Measurements from ENCODE around the gene TMEM121B.

Gene TMEM121B

DNA sequence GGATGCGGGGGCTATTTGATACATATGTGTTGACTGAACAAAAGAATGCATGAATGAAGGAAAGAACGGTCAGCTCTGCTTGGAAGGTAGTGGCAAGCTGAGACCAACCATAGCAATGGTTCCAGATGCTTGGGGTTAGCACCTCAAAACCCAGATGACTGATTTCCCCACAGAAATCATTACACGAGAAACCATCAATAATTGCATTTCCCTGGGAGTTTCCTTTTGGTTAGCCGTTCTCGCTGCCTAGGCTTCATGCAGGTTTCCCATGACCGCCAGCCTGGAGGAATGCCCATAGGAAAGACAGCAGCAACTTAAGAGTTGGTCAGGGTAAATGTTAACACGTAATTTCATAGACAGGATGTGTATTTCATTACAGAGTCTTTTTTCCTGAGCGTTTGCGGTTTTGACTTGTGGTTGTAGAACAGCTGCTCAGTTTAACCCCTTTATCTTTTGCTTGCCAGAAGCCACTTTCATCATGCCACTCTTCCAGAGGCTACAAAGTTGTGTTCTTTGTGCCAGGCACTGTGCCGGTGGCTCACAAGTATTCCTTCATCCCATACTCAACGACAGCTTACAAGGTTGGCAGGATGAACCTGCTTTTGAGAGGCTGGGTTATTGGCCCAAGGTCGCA is 33.5 kb downstream of the TMEM121B start:
- DNase-seq: peak in 1 of 2 experiments; percentile 26

DNA sequence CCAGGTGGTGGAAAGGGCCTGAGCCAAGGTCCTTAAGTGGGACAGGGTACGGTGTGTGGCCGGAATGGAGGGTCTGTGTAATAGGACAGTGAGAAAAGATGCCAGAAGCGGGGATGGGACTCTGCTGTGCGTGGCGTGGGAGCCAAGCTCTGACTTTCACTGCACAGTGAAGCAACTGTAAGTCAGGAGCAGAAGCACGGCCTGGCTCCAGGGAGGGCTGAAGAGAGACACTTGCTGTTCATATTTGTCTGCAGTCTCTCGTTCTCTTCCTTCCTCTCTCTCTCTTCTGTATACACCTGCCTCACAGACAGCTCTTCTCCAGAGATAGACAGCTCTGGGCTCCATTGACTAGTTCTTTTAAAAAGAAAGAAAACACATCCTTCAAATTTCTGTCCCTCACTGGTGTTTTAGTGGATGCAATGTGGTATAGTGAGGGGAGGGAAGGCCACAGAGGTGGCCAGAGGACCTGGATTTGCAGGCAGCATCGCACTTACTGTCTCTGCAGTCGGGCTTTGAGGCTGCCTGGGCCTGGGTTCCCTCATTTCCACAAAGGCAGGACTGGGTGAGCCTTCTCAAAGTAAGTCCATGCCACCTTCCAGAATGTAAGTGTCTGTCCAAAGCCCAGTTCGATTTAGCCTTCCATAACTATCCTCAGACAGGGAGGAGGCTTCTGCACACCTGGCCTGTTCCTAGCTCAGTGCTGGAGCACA is 34.2 kb downstream of the TMEM121B start:
- no peak for DNase-seq

DNA sequence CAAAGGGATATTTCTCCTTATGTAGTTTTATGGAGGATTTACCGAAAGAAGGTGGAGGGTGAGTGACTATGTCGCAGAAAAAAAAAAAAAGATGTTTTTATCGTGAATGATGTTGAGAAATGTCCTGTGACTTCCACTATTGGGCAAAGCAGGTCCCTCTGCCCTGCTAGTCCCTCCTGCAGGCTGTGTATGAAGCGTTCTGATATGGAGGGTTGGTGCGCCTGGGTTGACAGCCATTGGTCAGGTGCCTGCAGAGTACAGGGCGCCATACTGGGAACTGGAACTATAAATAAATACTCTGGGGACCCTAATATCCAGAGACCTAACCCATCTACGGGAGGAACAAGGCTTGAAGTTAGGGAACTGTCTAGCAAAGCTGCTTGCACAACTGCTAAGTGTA is 34.9 kb downstream of the TMEM121B start:
- no peak for DNase-seq

DNA sequence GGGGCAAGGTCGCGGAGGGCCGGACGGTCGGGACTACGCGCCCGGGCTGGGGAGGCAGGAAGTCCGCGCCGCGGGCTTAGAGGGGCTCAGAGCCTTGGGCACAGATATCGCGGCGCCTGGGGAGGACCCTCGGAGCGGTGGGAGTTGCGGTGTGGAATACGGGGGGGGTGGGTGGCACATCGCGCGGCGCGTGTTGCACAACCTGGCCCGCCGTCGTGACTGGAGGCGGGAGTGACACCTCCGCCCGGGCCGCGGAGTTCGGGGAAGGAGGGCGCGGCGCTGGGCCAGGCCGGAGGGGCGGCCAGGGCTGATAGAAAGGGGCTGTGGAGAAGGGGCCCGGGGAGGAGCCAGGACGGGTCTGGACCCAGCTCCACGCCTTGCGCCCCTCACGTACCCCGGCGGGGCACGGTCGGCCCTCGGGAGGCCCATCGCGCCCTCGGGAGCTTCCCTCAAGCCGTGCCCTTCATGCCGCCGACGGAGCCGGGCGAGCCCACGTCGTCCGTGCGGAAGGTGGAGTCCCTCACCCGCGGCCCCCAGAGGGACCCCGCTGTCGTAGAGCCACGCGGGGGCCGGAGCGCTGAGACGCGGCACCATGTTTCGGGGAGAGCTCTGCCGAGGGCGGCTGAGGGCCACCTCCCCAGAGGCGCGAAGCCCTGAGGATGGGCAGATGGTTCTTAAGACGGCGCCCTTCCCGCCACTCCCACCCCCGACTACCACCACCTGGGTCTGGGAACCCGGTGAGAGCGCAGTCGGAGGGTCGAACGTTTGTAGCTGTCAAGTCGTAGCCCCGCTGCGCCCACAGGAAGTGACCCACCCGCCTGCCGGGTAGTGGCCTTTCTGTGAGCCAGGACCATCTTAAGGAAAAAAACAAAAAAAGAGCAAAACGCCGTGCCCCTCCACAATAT is 35.6 kb downstream of the TMEM121B start:
- peak; percentile 40 to 52 for DNase-seq

DNA sequence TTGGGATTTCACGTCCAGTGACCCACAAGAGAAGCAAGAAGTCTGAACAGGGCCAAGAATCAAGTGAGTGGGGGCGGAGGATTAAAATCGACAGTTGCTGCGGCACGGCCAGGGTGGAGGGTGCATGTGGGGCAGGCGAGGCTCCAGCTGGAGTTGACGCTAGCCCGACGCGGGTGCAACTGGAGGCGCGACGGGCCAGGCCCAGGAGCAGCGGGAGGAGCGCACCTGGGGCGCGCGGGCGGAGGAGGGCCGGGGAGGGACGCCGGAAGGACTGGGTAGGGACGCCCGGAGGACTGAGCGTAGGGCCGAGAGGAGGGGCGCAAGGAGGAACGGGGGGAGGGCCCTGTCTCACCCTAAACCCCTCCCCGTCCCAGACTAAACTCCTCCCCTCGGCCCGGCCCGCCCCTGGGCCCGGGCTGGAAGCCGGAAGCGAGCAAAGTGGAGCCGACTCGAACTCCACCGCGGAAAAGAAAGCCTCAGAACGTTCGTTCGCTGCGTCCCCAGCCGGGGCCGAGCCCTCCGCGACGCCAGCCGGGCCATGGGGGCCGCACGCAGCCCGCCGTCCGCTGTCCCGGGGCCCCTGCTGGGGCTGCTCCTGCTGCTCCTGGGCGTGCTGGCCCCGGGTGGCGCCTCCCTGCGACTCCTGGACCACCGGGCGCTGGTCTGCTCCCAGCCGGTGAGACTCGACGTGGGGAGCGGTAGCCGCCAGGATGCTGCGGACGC is 36.4 kb downstream of the TMEM121B start, which contains the start of gene IL17RA:
TSS of gene IL17RA (plus strand) at position 447 of the 723 bp plus-strand sequence. CDS start at position 539, 92 bp downstream.
- peak; percentile 90 to 92 for DNase-seq

DNA sequence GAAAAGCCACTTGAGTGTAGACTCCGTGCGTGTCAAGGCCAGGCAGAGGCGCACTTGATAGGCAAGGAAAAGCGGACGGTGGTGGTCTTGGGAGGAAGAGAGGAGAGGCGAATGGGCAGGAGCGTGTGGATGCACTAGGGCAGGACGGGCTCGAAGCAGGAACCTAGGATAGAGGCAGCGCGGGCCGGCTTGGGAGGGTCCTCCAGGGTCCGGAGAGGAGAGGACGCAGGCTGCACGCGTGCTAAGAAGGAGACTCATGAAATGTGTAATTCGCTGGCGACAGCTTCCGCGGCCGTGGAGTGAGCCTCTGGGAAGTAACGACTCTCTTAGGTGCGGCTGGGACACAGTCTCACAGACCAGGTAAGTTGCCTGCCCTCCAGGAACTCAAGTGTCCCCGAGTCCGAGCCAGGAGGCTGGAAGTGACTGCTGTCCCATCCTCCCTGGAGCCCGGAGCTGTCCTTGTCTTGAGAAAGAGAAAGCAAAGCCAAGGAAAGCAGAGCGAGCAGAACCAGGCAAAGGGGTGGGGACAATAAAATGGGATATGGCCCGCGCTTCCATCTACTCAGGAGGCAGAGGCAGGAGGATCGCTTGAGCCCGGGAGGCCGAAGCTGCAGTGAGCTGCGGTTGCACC is 37.2 kb downstream of the TMEM121B start:
- no peak for DNase-seq

DNA sequence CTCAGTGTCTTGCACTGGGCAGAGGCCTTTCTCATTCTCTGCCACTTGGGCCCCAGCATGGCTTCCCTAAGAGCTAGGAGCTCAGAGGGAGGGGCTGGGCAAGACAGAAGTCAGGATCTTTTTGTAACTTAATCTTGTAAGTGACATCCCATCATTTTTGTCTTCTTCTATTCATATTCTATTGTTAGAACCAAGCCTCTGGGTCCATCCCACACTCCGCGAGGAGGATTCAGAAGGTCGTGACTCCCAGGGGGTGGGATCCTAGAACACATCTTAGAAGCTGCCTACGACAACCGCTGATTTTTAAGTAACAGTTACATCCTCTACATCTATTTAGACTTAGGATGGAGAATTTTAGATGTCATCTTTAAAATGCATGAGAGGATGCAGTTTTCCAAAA is 37.9 kb downstream of the TMEM121B start:
- no peak for DNase-seq

DNA sequence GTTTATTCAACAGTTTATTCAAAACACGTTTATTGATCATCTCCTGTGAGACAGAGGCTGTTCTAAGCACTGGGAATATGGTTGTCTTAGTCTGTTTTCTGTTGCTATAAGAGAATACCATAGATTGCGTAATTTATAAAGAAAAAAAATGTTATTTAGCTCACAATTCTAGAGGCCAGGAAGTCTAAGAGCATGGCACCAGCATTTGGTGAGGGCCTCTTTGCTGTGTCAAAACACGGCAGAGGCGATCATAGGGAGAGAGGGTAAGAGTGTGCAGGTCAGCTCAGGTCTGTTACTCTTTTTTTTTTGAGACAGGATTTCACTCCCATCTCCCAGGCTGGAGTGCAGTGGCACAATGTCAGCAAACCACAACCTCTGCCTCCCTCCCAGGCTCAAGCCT is 41.6 kb downstream of the TMEM121B start:
- no peak for DNase-seq

DNA sequence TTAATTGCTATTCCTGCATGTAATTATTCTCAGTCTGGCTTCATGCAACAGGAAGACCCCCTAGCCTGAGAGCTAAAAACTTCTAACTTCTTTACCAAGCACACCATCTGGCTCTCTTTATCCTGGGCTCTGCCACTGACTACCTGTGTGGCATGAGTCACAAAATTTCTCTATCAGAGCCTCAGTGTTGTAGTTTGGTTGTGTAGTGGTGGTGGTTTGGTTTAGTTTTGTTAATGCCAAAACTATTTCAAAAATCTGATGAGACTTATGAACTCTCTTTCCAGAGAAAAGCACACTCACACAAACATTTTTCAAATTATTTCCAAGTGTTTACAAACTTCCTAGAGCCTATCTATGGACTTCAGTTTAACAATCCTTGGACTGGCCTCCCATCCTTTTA is 43.9 kb downstream of the TMEM121B start:
- no peak for DNase-seq

DNA sequence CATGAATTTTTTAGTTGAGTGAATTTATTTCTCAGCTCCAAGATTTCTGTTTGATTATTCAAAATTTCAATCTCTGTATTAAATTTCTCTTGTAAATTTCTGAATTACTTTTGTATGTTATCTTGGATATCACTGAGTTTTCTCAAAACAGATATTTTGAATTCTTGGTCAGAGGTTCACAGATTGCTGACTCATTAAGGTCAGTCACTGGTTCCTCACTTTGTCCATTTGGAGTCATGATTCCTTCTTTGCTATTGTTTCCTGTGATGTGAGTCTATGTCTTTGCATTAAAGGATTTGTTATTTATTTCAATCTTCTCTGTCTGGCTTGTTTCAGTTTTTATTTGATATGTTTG is 46.5 kb downstream of the TMEM121B start:
- no peak for DNase-seq

DNA sequence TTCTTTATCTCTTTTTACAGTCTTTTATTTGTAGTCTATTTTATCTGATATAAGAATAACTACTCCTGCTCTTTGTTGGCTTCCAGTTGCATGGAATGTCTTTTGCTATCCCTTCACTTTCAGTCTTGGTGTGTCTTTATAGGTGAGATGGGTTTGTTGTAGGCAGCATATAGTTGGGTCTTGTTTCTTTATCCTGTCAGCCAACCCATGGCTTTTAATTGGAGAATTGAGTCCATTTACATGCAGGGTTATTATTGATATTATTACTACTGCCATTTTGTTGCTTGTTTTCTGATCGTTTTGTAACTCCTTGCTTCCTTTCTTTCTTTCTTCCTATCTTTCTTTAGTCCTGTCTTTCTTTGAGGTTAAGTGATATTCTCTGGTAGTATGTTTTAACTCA is 48.3 kb downstream of the TMEM121B start:
- no peak for DNase-seq

All from stimulated activated CD4-positive, alpha-beta T cell treated with anti-CD3 and anti-CD28 coated beads, Interleukin-4, amount 100 ng/mL, for 4 hours (primary cell).